Brain microvascular endothelial cell (primary cell): ENCODE measurements around the gene TCFL5.

ENCODE experiments used
- DNase-seq: peaks from one replicate; pipeline ENCODE4 v3.0.0-alpha.2; 2020
- H3K27ac ChIP-seq: fragments of 250-450 bp; sonication (Bioruptor Pico); 2 replicates; pipeline ENCODE4 v1.5.1; 2020; ENCODE audit warnings: mild to moderate bottlenecking, moderate library complexity
- H3K27me3 ChIP-seq: fragments of 250-450 bp; sonication (Bioruptor Pico); replicated peaks from 2 replicates; pipeline ENCODE4 v1.5.1; 2020; ENCODE audit warnings: mild to moderate bottlenecking
- H3K36me3 ChIP-seq: fragments of 250-450 bp; sonication (Bioruptor Pico); replicated peaks from 2 replicates; pipeline ENCODE4 v1.5.1; 2020; ENCODE audit warnings: mild to moderate bottlenecking
- H3K4me3 ChIP-seq: 2 replicates; pipeline ENCODE4 v1.5.1; 2011; ENCODE audit warnings: low read depth, mild to moderate bottlenecking, control low read depth, low read length, moderate library complexity
- CTCF ChIP-seq: IDR thresholded peaks from 2 replicates; pipeline ENCODE4 v1.5.1; 2011; ENCODE audit warnings: low read depth, mild to moderate bottlenecking, moderate library complexity, low read length, control low read depth, inconsistent platforms; ENCODE audit errors: missing control alignments
- in situ Hi-C: cut with HindIII; loops from 2 replicates; pipeline ENCODE4 v1.10.0; 2017; ENCODE audit warnings: low sequenced_read_pairs, low pct_ligation_motif_present

TCFL5 gene

GRCh38 chr20:62873280-62873679 lies 11.7 kb upstream of the TCFL5 start:
- in situ Hi-C loops = no loop called here
- DNase-seq = no peak
- no peak overlapping the region for H3K27ac ChIP-seq

GRCh38 chr20:62872862-62873261 lies 11.2 kb upstream of the TCFL5 start:
- no peak for TF ChIP-seq CTCF
- H3K4me3 ChIP-seq = no peak overlapping the region
- no peaks in the 10 kb centered on the region for H3K27me3 ChIP-seq
- DNase-seq = no peak
- in situ Hi-C loops = no loop called here
- no peak overlapping the region for H3K27ac ChIP-seq
- H3K36me3 ChIP-seq = no peaks in the 10 kb centered on the region

More at GRCh38 chr20:62873280-62873679, 11.7 kb upstream of the TCFL5 start:
- Histone ChIP-seq H3K36me3 (no peaks in the 10 kb centered on the region), H3K4me3 (no peak overlapping the region), H3K27me3 (no peaks in the 10 kb centered on the region)
- TF ChIP-seq CTCF = no peak

GRCh38 chr20:62872184-62872847 lies 10.7 kb upstream of the TCFL5 start:
- in situ Hi-C loops = no loop called here
- Histone ChIP-seq H3K27me3 (no peaks in the 10 kb centered on the region), H3K4me3 (no peak overlapping the region), H3K36me3 (no peaks in the 10 kb centered on the region), H3K27ac (no peak overlapping the region)
- TF ChIP-seq CTCF = no peak
- DNase-seq = no peak

- Histone ChIP-seq H3K27ac (no peak overlapping the region), H3K4me3 (no peak overlapping the region), H3K27me3 (no peaks in the 10 kb centered on the region), H3K36me3 (no peaks in the 10 kb centered on the region)
- TF ChIP-seq CTCF = no peak
- in situ Hi-C loops = no loop called here
- DNase-seq = no peak
Measured at GRCh38 chr20:62864207-62864606, 2.6 kb upstream of the TCFL5 start.

- H3K27ac ChIP-seq = no peak overlapping the region
- peak overlapping the region; percentile 55 for H3K4me3 ChIP-seq
- no peak for DNase-seq
- no peak for TF ChIP-seq CTCF
- H3K27me3 ChIP-seq = no peaks in the 10 kb centered on the region
- in situ Hi-C loops = no loop called here
- H3K36me3 ChIP-seq = peaks cover 8% of the 10 kb centered on the region
Measured at GRCh38 chr20:62860924-62861691, 514 bp downstream of the TCFL5 start.
